H1 (cell line): ENCODE measurements around the gene BTG2. TPM values are rescaled to one million over a fixed set of nuclear protein-coding genes. Genes with fewer than 3 reads are reported as not detected.

Source experiments
- BCL11A ChIP-seq, 2 experiments: IDR thresholded peaks; one replicate each; pipeline ENCODE4 v1.6.1; 2011; ENCODE audit warnings: low read depth in 2 of 2, low read length in 2 of 2, mild to moderate bottlenecking in 2 of 2
- CREB1 ChIP-seq: IDR thresholded peaks from 2 replicates; pipeline ENCODE4 v1.6.1; 2012; ENCODE audit warnings: inconsistent platforms
- HDAC2 ChIP-seq, 2 experiments: fragments of 300-600 bp in 1 of 2; sonication (generic) in 1 of 2; IDR thresholded peaks; 2 replicates each; pipeline ENCODE4 v1.6.1; 2011 to 2012; ENCODE audit warnings: low read depth in 2 of 2, low read length in 2 of 2, mild to moderate bottlenecking in 2 of 2, moderate library complexity in 2 of 2, borderline replicate concordance in 1 of 2, inconsistent platforms in 1 of 2
- PHF8 ChIP-seq: fragments of 200-600 bp; sonication (generic); conservative IDR thresholded peaks from 2 replicates; pipeline ENCODE4 v1.7.1; 2012; ENCODE audit warnings: low read depth, mild to moderate bottlenecking, inconsistent platforms, low read length, moderate library complexity
- POLR2AphosphoS5 ChIP-seq: IDR thresholded peaks from 2 replicates; pipeline ENCODE4 v1.6.1; 2011; ENCODE audit warnings: low read depth, low read length
- RNF2 ChIP-seq: fragments of 200-900, 300-1000 bp; sonication (generic); IDR thresholded peaks from 2 replicates; pipeline ENCODE4 v1.7.1; 2016; ENCODE audit warnings: borderline replicate concordance, low read depth, mild to moderate bottlenecking, antibody characterized with exemption, low read length; ENCODE audit not compliant: poor library complexity, severe bottlenecking; ENCODE audit errors: missing control alignments
- SP1 ChIP-seq: IDR thresholded peaks from 2 replicates; pipeline ENCODE4 v1.6.1; 2011; ENCODE audit warnings: low read depth, low read length
- SP4 ChIP-seq: IDR thresholded peaks from 2 replicates; pipeline ENCODE4 v1.6.1; 2012; ENCODE audit warnings: low read length, inconsistent platforms
- SUZ12 ChIP-seq: fragments of 200-600 bp; sonication (generic); IDR thresholded peaks from 2 replicates; pipeline ENCODE4 v1.6.1; 2012; ENCODE audit warnings: mild to moderate bottlenecking, inconsistent platforms, low read length, moderate library complexity, mixed read lengths
- ZNF274 ChIP-seq: IDR thresholded peaks from 2 replicates; pipeline ENCODE4 v1.7.0; 2012; ENCODE audit warnings: low read length, borderline replicate concordance; ENCODE audit errors: extremely low read depth
- polyA plus RNA-seq, 7 experiments: library from polyadenylated mRNA; depleted of rRNA in 3 of 7; stranded (reverse) in 5 of 7; unstranded in 2 of 7; fragments of >200 nt in 5 of 7; fragments of 200-250 nt in 2 of 7; gene quantifications; 1 replicate in 5 of 7; 2 replicates in 1 of 7; 4 replicates in 1 of 7; pipeline versions ENCODE4 v1.2.1 to v1.2.3, GENCODE V29; 2011 to 2013; ENCODE audit warnings: missing spikeins in 2 of 7, mixed read lengths in 2 of 7
- total RNA-seq: library from RNA; stranded (reverse); fragmentation: NEBNext Ultra II Directional; extraction: Animal tissue kit (Norgen Biotek cat#: 25700); gene quantifications from 2 replicates; pipeline ENCODE4 v1.2.1, GENCODE V29; 2021
- TF ChIP-seq, protein P1 (sequence below): fragments of 300-600 bp; sonication (generic); IDR thresholded peaks from 2 replicates; pipeline ENCODE4 v1.7.1; 2012; ENCODE audit warnings: low read length, moderate library complexity, mild to moderate bottlenecking, inconsistent platforms; ENCODE audit not compliant: insufficient replicate concordance

BTG2 gene
- total and polyA plus RNA-seq, 2 of the 8 experiments (the other 6 are each of a cell fraction or from before 2014, with no cell fraction given): 4.8 to 11.0 TPM

- TF ChIP-seq, protein P1, sequence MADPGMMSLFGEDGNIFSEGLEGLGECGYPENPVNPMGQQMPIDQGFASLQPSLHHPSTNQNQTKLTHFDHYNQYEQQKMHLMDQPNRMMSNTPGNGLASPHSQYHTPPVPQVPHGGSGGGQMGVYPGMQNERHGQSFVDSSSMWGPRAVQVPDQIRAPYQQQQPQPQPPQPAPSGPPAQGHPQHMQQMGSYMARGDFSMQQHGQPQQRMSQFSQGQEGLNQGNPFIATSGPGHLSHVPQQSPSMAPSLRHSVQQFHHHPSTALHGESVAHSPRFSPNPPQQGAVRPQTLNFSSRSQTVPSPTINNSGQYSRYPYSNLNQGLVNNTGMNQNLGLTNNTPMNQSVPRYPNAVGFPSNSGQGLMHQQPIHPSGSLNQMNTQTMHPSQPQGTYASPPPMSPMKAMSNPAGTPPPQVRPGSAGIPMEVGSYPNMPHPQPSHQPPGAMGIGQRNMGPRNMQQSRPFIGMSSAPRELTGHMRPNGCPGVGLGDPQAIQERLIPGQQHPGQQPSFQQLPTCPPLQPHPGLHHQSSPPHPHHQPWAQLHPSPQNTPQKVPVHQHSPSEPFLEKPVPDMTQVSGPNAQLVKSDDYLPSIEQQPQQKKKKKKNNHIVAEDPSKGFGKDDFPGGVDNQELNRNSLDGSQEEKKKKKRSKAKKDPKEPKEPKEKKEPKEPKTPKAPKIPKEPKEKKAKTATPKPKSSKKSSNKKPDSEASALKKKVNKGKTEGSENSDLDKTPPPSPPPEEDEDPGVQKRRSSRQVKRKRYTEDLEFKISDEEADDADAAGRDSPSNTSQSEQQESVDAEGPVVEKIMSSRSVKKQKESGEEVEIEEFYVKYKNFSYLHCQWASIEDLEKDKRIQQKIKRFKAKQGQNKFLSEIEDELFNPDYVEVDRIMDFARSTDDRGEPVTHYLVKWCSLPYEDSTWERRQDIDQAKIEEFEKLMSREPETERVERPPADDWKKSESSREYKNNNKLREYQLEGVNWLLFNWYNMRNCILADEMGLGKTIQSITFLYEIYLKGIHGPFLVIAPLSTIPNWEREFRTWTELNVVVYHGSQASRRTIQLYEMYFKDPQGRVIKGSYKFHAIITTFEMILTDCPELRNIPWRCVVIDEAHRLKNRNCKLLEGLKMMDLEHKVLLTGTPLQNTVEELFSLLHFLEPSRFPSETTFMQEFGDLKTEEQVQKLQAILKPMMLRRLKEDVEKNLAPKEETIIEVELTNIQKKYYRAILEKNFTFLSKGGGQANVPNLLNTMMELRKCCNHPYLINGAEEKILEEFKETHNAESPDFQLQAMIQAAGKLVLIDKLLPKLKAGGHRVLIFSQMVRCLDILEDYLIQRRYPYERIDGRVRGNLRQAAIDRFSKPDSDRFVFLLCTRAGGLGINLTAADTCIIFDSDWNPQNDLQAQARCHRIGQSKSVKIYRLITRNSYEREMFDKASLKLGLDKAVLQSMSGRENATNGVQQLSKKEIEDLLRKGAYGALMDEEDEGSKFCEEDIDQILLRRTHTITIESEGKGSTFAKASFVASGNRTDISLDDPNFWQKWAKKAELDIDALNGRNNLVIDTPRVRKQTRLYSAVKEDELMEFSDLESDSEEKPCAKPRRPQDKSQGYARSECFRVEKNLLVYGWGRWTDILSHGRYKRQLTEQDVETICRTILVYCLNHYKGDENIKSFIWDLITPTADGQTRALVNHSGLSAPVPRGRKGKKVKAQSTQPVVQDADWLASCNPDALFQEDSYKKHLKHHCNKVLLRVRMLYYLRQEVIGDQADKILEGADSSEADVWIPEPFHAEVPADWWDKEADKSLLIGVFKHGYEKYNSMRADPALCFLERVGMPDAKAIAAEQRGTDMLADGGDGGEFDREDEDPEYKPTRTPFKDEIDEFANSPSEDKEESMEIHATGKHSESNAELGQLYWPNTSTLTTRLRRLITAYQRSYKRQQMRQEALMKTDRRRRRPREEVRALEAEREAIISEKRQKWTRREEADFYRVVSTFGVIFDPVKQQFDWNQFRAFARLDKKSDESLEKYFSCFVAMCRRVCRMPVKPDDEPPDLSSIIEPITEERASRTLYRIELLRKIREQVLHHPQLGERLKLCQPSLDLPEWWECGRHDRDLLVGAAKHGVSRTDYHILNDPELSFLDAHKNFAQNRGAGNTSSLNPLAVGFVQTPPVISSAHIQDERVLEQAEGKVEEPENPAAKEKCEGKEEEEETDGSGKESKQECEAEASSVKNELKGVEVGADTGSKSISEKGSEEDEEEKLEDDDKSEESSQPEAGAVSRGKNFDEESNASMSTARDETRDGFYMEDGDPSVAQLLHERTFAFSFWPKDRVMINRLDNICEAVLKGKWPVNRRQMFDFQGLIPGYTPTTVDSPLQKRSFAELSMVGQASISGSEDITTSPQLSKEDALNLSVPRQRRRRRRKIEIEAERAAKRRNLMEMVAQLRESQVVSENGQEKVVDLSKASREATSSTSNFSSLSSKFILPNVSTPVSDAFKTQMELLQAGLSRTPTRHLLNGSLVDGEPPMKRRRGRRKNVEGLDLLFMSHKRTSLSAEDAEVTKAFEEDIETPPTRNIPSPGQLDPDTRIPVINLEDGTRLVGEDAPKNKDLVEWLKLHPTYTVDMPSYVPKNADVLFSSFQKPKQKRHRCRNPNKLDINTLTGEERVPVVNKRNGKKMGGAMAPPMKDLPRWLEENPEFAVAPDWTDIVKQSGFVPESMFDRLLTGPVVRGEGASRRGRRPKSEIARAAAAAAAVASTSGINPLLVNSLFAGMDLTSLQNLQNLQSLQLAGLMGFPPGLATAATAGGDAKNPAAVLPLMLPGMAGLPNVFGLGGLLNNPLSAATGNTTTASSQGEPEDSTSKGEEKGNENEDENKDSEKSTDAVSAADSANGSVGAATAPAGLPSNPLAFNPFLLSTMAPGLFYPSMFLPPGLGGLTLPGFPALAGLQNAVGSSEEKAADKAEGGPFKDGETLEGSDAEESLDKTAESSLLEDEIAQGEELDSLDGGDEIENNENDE: peak; percentile 72
- TF ChIP-seq RNF2: no peak
- no peak for TF ChIP-seq SP1
- TF ChIP-seq HDAC2 (IDR thresholded peaks at IDR 0.05; ENCODE audit: borderline replicate concordance in 1 of 2, low read depth in 2 of 2, low read length in 2 of 2): no peak
- TF ChIP-seq PHF8: no peak
- TF ChIP-seq BCL11A (IDR thresholded peaks at IDR 0.05; ENCODE audit: low read depth in 2 of 2, low read length in 2 of 2): no peak
- no peak for TF ChIP-seq POLR2AphosphoS5
- TF ChIP-seq CREB1: no peak
- no peak for TF ChIP-seq SP4
- no peak; the same call in 1 of the 2 replicates for TF ChIP-seq SUZ12
- no peak for TF ChIP-seq ZNF274
Observed at GRCh38 chr1:203308328-203308922, 3.1 kb downstream of the BTG2 start (continued).
